Osteoblast (primary cell): Measurements from ENCODE around the gene PRPH. TPM values are rescaled to one million over a fixed set of nuclear protein-coding genes. Genes with fewer than 3 reads are reported as not detected.
A peak's percentile ranks its signal among the peaks of the same experiment; 100 is the strongest.

Source experiments
- DNase-seq: peaks from one replicate; pipeline ENCODE4 v3.0.0; 2011; ENCODE audit warnings: low spot score, mixed read lengths; ENCODE audit not compliant: insufficient read length; ENCODE audit errors: missing footprints
- H2AFZ ChIP-seq: 2 replicates; pipeline ENCODE4 v1.6.0; 2011; ENCODE audit warnings: mild to moderate bottlenecking, low read length
- H3K27ac ChIP-seq: 2 replicates; pipeline ENCODE4 v1.5.1; 2011; ENCODE audit warnings: mild to moderate bottlenecking, low read depth, low read length, moderate library complexity
- H3K27me3 ChIP-seq: 2 replicates; pipeline ENCODE4 v1.6.0; 2012; ENCODE audit warnings: mild to moderate bottlenecking, control low read depth, inconsistent platforms, low read length, moderate library complexity; ENCODE audit not compliant: insufficient read depth
- H3K36me3 ChIP-seq: 2 replicates; pipeline ENCODE4 v1.5.1; 2011; ENCODE audit warnings: mild to moderate bottlenecking, low read length, control low read depth, moderate library complexity; ENCODE audit not compliant: insufficient read depth
- H3K4me1 ChIP-seq: 2 replicates; pipeline ENCODE4 v1.5.1; 2011; ENCODE audit warnings: mild to moderate bottlenecking, low read length, control low read depth, moderate library complexity; ENCODE audit not compliant: insufficient read depth
- H3K4me2 ChIP-seq: 2 replicates; pipeline ENCODE4 v1.6.0; 2011; ENCODE audit warnings: mild to moderate bottlenecking, low read length; ENCODE audit not compliant: insufficient read depth
- H3K4me3 ChIP-seq: fragments of 200-600 bp; sonication (generic); 3 replicates; pipeline ENCODE4 v1.5.1; 2012; ENCODE audit warnings: mild to moderate bottlenecking, low read length, inconsistent platforms; ENCODE audit not compliant: insufficient read depth
- H3K79me2 ChIP-seq: 2 replicates; pipeline ENCODE4 v1.6.0; 2012; ENCODE audit warnings: mild to moderate bottlenecking, low read length, control low read depth, inconsistent platforms; ENCODE audit not compliant: insufficient read depth
- H3K9me3 ChIP-seq: 2 replicates; pipeline ENCODE4 v1.5.1; 2011; ENCODE audit warnings: low read depth, low read length, control low read depth
- H4K20me1 ChIP-seq: 2 replicates; pipeline ENCODE4 v1.6.0; 2012; ENCODE audit warnings: mild to moderate bottlenecking, low read length, control low read depth; ENCODE audit not compliant: insufficient read depth
- CTCF ChIP-seq: IDR thresholded peaks from 2 replicates; pipeline ENCODE4 v1.5.1; 2011; ENCODE audit warnings: mild to moderate bottlenecking, low read depth, low read length, moderate library complexity; ENCODE audit errors: extremely low read depth
- total RNA-seq: library from RNA; depleted of rRNA; stranded (reverse); fragments of >200 nt; gene quantifications from 2 replicates; pipeline ENCODE4 v1.2.3, GENCODE V29; 2012

The PRPH gene
- total RNA-seq, 1 donor = under 0.01 TPM

GRCh38 chr12:49260571-49261363 lies 34.2 kb upstream of the PRPH start:
- no peak for TF ChIP-seq CTCF
- H3K9me3 ChIP-seq = no peaks in the 10 kb centered on the region
- H3K4me2 ChIP-seq = peak overlapping the region; percentile 68
- no peaks in the 10 kb centered on the region for H3K27me3 ChIP-seq
- no peak for DNase-seq
- peak overlapping the region; percentile 17 for H2AFZ ChIP-seq
- peaks cover 39% of the 10 kb centered on the region for H3K4me1 ChIP-seq
- peak overlapping the region; percentile 26 for H3K4me3 ChIP-seq
- H3K36me3 ChIP-seq = no peaks in the 10 kb centered on the region
- peak overlapping the region; percentile 84 for H3K27ac ChIP-seq
- H4K20me1 ChIP-seq = peaks cover 4% of the 10 kb centered on the region
- peaks cover 18% of the 10 kb centered on the region for H3K79me2 ChIP-seq

- H3K27ac ChIP-seq = peak overlapping the region; percentile 84
These were observed 33.2 kb upstream of the PRPH start for GRCh38 chr12:49261721-49262120.

GRCh38 chr12:49263400-49263763 lies 31.6 kb upstream of the PRPH start:
- Histone ChIP-seq H3K36me3 (peaks cover 12% of the 10 kb centered on the region), H3K4me1 (peaks cover 57% of the 10 kb centered on the region), H2AFZ (no peak overlapping the region), H3K4me2 (peak overlapping the region; percentile 92), H3K27me3 (no peaks in the 10 kb centered on the region), H3K79me2 (peaks cover 41% of the 10 kb centered on the region), H3K9me3 (no peaks in the 10 kb centered on the region), H3K4me3 (peak overlapping the region; percentile 98), H3K27ac (no peak overlapping the region), H4K20me1 (peaks cover 26% of the 10 kb centered on the region)
- DNase-seq = no peak
- no peak for TF ChIP-seq CTCF

More at GRCh38 chr12:49261721-49262120, 33.2 kb upstream of the PRPH start:
- peaks cover 43% of the 10 kb centered on the region for H3K4me1 ChIP-seq
- peaks cover 12% of the 10 kb centered on the region for H4K20me1 ChIP-seq
- H3K4me3 ChIP-seq = no peak overlapping the region
- H3K79me2 ChIP-seq = peaks cover 27% of the 10 kb centered on the region
- TF ChIP-seq CTCF = no peak
- H3K36me3 ChIP-seq = peaks cover 6% of the 10 kb centered on the region
- peak; percentile 91 for DNase-seq
- H3K27me3 ChIP-seq = no peaks in the 10 kb centered on the region
- H2AFZ ChIP-seq = no peak overlapping the region
- peak overlapping the region; percentile 12 for H3K4me2 ChIP-seq
- no peaks in the 10 kb centered on the region for H3K9me3 ChIP-seq

GRCh38 chr12:49264466-49264872 lies 30.5 kb upstream of the PRPH start:
- Histone ChIP-seq H3K9me3 (no peaks in the 10 kb centered on the region), H3K79me2 (peaks cover 47% of the 10 kb centered on the region), H3K4me2 (peak overlapping the region; percentile 92), H4K20me1 (peaks cover 33% of the 10 kb centered on the region), H3K27ac (peak overlapping the region; percentile 95), H3K27me3 (no peaks in the 10 kb centered on the region), H3K4me1 (peaks cover 62% of the 10 kb centered on the region), H3K4me3 (peak overlapping the region; percentile 98), H2AFZ (peak overlapping the region; percentile 82), H3K36me3 (peaks cover 16% of the 10 kb centered on the region)
- DNase-seq = peak; percentile 88
- no peak for TF ChIP-seq CTCF
